Heart right ventricle (tissue), 16 donors: ENCODE measurements around the gene VTN. TPM values are rescaled to one million over a fixed set of nuclear protein-coding genes. Genes with fewer than 3 reads are reported as not detected.

ENCODE experiments used
- ATAC-seq, 8 donors: fragments of 200-7000 bp; cut with Tn5 transposase; one replicate each; pipeline ENCODE4 v1.9.1; 2020; ENCODE audit warnings: mild to moderate bottlenecking in 8 of 8, moderate library complexity in 8 of 8, moderate number of reproducible peaks in 1 of 8
- DNase-seq, 2 donors: peaks; one replicate each; pipeline ENCODE4 v3.0.0-alpha.2; 2020
- H3K27ac ChIP-seq, 10 donors: fragments of 200-600 bp; sonication (generic) in 2 of 10; one replicate each; pipeline versions ENCODE4 v1.5.0 to v1.8.0; 2020 to 2022; ENCODE audit warnings: mild to moderate bottlenecking in 3 of 10
- H3K27me3 ChIP-seq, 7 donors: fragments of 200-600 bp; one replicate each; pipeline ENCODE4 v1.8.0; 2021 to 2022; ENCODE audit warnings: mild to moderate bottlenecking in 2 of 7
- H3K36me3 ChIP-seq, 9 donors: fragments of 200-600 bp; sonication (generic) in 1 of 9; one replicate each; pipeline versions ENCODE4 v1.5.0 to v1.8.0; 2020 to 2022; ENCODE audit warnings: mild to moderate bottlenecking in 2 of 9
- H3K4me1 ChIP-seq, 9 donors: fragments of 200-600 bp; sonication (generic) in 1 of 9; one replicate each; pipeline versions ENCODE4 v1.5.0 to v1.8.0; 2020 to 2022; ENCODE audit warnings: mild to moderate bottlenecking in 4 of 9
- H3K4me3 ChIP-seq, 10 donors: fragments of 200-600 bp; sonication (generic) in 2 of 10; one replicate each; pipeline versions ENCODE4 v1.5.0 to v1.8.0; 2020 to 2022; ENCODE audit warnings: mild to moderate bottlenecking in 7 of 10, moderate library complexity in 2 of 10
- H3K9me3 ChIP-seq, 11 donors: fragments of 200-600 bp in 10 of 11; sonication (generic) in 2 of 11; one replicate each; pipeline versions ENCODE4 v1.5.0 to v1.8.0; 2013 to 2022; ENCODE audit warnings: mild to moderate bottlenecking in 2 of 11, control low read depth in 1 of 11, moderate library complexity in 1 of 11
- WGBS, 2 donors: extraction: QIAGEN DNeasy Blood & Tissue Kit; methylation state at CpG; one replicate each; pipeline ENCODE4 v1.1.7; 2013; ENCODE audit warnings: inconsistent platforms in 1 of 2; 5-methylcytosine and 5-hydroxymethylcytosine counted together
- intact Hi-C, 10 donors: fragments of 100-400 bp; cut with DNase I; formaldehyde crosslinking; loops; one replicate each; pipeline versions ENCODE4 v1.11.1 to v1.14.2; 2022
- polyA plus RNA-seq, 2 donors: library from polyadenylated mRNA; stranded (reverse); fragments of 200-250 nt; gene quantifications; one replicate each; pipeline ENCODE4 v1.2.3, GENCODE V29; 2013
- total RNA-seq, 10 donors: library from RNA; stranded (reverse); fragmentation: NEBNext Ultra II Directional in 3 of 10; extraction: Animal tissue kit (Norgen Biotek cat#: 25700) in 3 of 10; gene quantifications; one replicate each; pipeline versions ENCODE4 v1.2.1 to v1.2.4, GENCODE V29; 2021 to 2023
- TF ChIP-seq, protein P1 (sequence below), 9 donors: fragments of 200-600 bp; sonication (generic) in 2 of 9; IDR thresholded peaks; one replicate each; pipeline versions ENCODE4 v1.5.0 to v1.8.0; 2021 to 2022; ENCODE audit warnings: antibody characterized with exemption in 9 of 9, mild to moderate bottlenecking in 5 of 9, moderate library complexity in 1 of 9
- donor health status: Arrhythmogenic right ventricular cardiomyopathy.
- donor health status: ischemic (EF 13 %, LVEDD 7.1; RV severe dilation, severe dysfunction).
- donor health status: healthy with polysubstance abuse.
- donor health status: DM: no; HTN: yes; CAD: no.
- donor health status: DM: no; HTN: no; CAD: no.
- donor health status: ischemic (EF 25% LVEDD 6.9; RV normal size, moderate dysfunction).
- donor health status: ischemic (EF 25% LVEDD 5.7; RV mildly dilated, moderate dysfunction).
- donor health status: healthy.
- donor health status: DM: yes; HTN: yes; CAD: no.
- donor health status: Ischemic cardiomyopathy.
- donor health status: ischemic (EF 35%, LVEDD 5.7; RV mildly dilated, moderate dysfunction).
- donor health status: nonischemic (EF 11% LVEDD 7.7; RV severe dilation, severe dysfunction).
- donor health status: DM: yes; HTN: yes; CAD: no.
- donor health status: PGD.
- donor health status: ischemic (EF 29% LVEDD 5.4; RV normal size, mild dysfunction).
- donor health status: nonischemic (EF 23%, LVEDD 6.1; RV moderate dilation, normal function).

Gene VTN
- total and polyA plus RNA-seq, 12 donors: 26.3 to 121 (median 64.8) TPM

DNA sequence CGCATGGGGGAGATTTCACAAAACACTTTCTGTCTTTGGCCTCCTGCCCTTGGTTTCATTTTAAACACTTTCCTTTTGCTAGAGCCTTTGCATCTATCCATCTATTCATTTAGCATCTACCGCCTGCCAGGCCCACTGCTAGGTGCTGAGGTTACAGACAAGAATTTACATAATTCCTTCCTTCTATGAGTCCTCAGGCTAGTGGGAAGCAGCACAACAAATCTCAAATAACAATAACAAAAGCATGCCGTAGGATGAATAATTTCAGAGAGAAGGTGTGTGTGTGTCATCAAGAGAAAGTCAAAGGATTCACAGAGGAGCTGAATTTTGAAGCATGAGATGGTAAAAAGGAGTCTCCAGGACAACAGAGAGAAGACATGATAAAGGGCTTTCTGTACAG, 42.0 kb upstream of the VTN start:
- TF ChIP-seq, protein P1, sequence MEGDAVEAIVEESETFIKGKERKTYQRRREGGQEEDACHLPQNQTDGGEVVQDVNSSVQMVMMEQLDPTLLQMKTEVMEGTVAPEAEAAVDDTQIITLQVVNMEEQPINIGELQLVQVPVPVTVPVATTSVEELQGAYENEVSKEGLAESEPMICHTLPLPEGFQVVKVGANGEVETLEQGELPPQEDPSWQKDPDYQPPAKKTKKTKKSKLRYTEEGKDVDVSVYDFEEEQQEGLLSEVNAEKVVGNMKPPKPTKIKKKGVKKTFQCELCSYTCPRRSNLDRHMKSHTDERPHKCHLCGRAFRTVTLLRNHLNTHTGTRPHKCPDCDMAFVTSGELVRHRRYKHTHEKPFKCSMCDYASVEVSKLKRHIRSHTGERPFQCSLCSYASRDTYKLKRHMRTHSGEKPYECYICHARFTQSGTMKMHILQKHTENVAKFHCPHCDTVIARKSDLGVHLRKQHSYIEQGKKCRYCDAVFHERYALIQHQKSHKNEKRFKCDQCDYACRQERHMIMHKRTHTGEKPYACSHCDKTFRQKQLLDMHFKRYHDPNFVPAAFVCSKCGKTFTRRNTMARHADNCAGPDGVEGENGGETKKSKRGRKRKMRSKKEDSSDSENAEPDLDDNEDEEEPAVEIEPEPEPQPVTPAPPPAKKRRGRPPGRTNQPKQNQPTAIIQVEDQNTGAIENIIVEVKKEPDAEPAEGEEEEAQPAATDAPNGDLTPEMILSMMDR (IDR thresholded peaks at IDR 0.05): no peak
- no peaks in the 10 kb centered on the region for H3K36me3 ChIP-seq
- H3K27ac ChIP-seq: no peak overlapping the region
- WGBS, 2 donors: 75 to 79% methylated on average over 3 of the region's 3 CpGs
- H3K4me1 ChIP-seq: peaks cover 0 to 4% (median 0%) of the 10 kb centered on the region in 9 donors
- no peaks in the 10 kb centered on the region for H3K9me3 ChIP-seq
- intact Hi-C loops: no loop called here
- no peak for ATAC-seq
- DNase-seq: no peak
- H3K4me3 ChIP-seq: no peak overlapping the region
- peaks cover 0 to 34% (median 8%) of the 10 kb centered on the region in 7 donors for H3K27me3 ChIP-seq

- no peak overlapping the region for H3K27ac ChIP-seq
- intact Hi-C loops: loop anchor here in 1 of 10 donors (10.0 kb wide), 1 partner anchor 57 kb away; no protein-coding TSS in a partner anchor
- no peak overlapping the region for H3K4me3 ChIP-seq
- TF ChIP-seq, protein P1 (IDR thresholded peaks at IDR 0.05): no peak
- ATAC-seq (no peak), DNase-seq (no peak)
- no peaks in the 10 kb centered on the region for H3K9me3 ChIP-seq
- H3K27me3 ChIP-seq: peaks cover 0 to 8% (median 0%) of the 10 kb centered on the region in 7 donors
- H3K4me1 ChIP-seq: peaks cover 0 to 33% (median 16%) of the 10 kb centered on the region in 9 donors
- peaks cover 0 to 8% (median 0%) of the 10 kb centered on the region in 9 donors for H3K36me3 ChIP-seq
- WGBS, 2 donors: 77 to 85% methylated on average over 1 of the region's 1 CpG
These were observed 37.8 kb upstream of the VTN start for GRCh38 chr17:28407974-28408306.

GRCh38 chr17:28407130-28407973, 37.2 kb upstream of the VTN start:
- ATAC-seq (no peak), DNase-seq (no peak)
- H3K4me3 ChIP-seq: no peak overlapping the region
- WGBS, 2 donors: 79 to 81% methylated on average over 5 of the region's 5 CpGs
- H3K9me3 ChIP-seq: no peaks in the 10 kb centered on the region
- peaks cover 0 to 14% (median 0%) of the 10 kb centered on the region in 9 donors for H3K36me3 ChIP-seq
- H3K27me3 ChIP-seq: peaks cover 0 to 6% (median 0%) of the 10 kb centered on the region in 7 donors
- intact Hi-C loops: loop anchor here in 1 of 10 donors (10.0 kb wide), 1 partner anchor 57 kb away; no protein-coding TSS in a partner anchor
- peaks cover 0 to 39% (median 16%) of the 10 kb centered on the region in 9 donors for H3K4me1 ChIP-seq
- TF ChIP-seq, protein P1 (IDR thresholded peaks at IDR 0.05): no peak
- H3K27ac ChIP-seq: no peak overlapping the region

DNA sequence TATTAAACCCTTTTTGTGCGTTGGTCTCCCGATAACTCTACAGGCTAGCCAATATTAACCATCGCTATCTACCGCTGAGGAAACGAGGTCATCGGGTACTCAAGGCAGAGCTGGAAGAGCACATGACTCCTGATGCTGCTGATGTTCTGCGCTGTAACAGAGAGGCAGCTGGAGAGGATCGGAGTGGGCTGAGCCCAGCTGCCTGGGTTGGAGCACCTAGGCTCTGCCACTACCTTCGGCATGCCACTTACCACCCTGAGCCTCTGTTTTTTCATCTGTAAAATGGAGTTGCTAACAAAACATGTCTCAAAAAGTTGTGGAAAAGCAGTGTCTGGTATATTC, 36.3 kb upstream of the VTN start:
- H3K27me3 ChIP-seq: peaks cover 0 to 5% (median 0%) of the 10 kb centered on the region in 7 donors
- peaks cover 0 to 48% (median 16%) of the 10 kb centered on the region in 9 donors for H3K4me1 ChIP-seq
- H3K9me3 ChIP-seq: no peaks in the 10 kb centered on the region
- DNase-seq (no peak), ATAC-seq (peak in 5 of 8 donors; percentile 8 to 28 (median 14))
- peaks cover 0 to 23% (median 0%) of the 10 kb centered on the region in 9 donors for H3K36me3 ChIP-seq
- peak overlapping the region in 2 of 10 donors; percentile 71 to 77 for H3K27ac ChIP-seq
- 19 to 22% methylated on average over 9 of the region's 9 CpGs for WGBS, 2 donors
- peak overlapping the region; percentile 54 to 80 (median 70) for H3K4me3 ChIP-seq
- TF ChIP-seq, protein P1 (IDR thresholded peaks at IDR 0.05): no peak
- intact Hi-C loops: loop anchor here in 1 of 10 donors (10.0 kb wide), 1 partner anchor 58 kb away; no protein-coding TSS in a partner anchor
